Measurements from ENCODE around the gene IL10RA. TPM values are rescaled to one million over a fixed set of nuclear protein-coding genes. Genes with fewer than 3 reads are reported as not detected.

Gene IL10RA
- total and polyA plus RNA-seq, 9 of the 15 experiments (the other 6 are each of a cell fraction or from before 2014, with no cell fraction given), result 0.17 to 17.3 (median 2.9) TPM

GRCh38 chr11:117985953-117986887 is at the start of gene IL10RA (continued):
- no peak for TF ChIP-seq ZNF644 (tag; IDR thresholded peaks at IDR 0.05; ENCODE audit: low read depth)
- no peak for TF ChIP-seq EWSR1 (IDR thresholded peaks at IDR 0.05; ENCODE audit: borderline replicate concordance, low read depth, partially characterized antibody)
- peak; percentile 62 for TF ChIP-seq PHF20 (IDR thresholded peaks at IDR 0.05; ENCODE audit: partially characterized antibody)
- no peak for TF ChIP-seq ZNF140 (CRISPR knock-in tag; IDR thresholded peaks at IDR 0.05)
- TF ChIP-seq IRF9 (tag; IDR thresholded peaks at IDR 0.05), result no peak
- TF ChIP-seq CBX3 (IDR thresholded peaks at IDR 0.05; ENCODE audit: borderline replicate concordance in 1 of 2, low read length in 2 of 2), result no peak
- TF ChIP-seq BRF1 (IDR thresholded peaks at IDR 0.05; ENCODE audit: borderline replicate concordance, extremely low read depth, insufficient read length), result no peak
- no peak for TF ChIP-seq AFF1 (IDR thresholded peaks at IDR 0.05; ENCODE audit: low read depth in 1 of 2, partially characterized antibody in 2 of 2)
- TF ChIP-seq RBM25 (IDR thresholded peaks at IDR 0.05; ENCODE audit: low read depth, low read length, severe bottlenecking), result peak; percentile 86
- no peak for TF ChIP-seq ZNF354B (CRISPR knock-in tag; IDR thresholded peaks at IDR 0.05)
- peak; percentile 40 for TF ChIP-seq FOSL1 (tag; conservative IDR thresholded peaks at IDR 0.05)
- peak; percentile 9; the same call in 1 of the 2 replicates for TF ChIP-seq SIN3B (IDR thresholded peaks at IDR 0.05; ENCODE audit: low read depth)
- no peak for TF ChIP-seq WHSC1 (IDR thresholded peaks at IDR 0.05; ENCODE audit: low read length)
- no peak for TF ChIP-seq MBD1 (CRISPR knock-in tag; IDR thresholded peaks at IDR 0.05)
- TF ChIP-seq PHTF2 (CRISPR knock-in tag; IDR thresholded peaks at IDR 0.05), result no peak
- TF ChIP-seq POLR2B (IDR thresholded peaks at IDR 0.05; ENCODE audit: low read depth, partially characterized antibody), result peak; percentile 80
- TF ChIP-seq SRF (CRISPR knock-in tag; IDR thresholded peaks at IDR 0.05), result 0 out of 4 replicates have a peak, but pooled peaks of 1 of the 2 experiments have one; percentile 15
- no peak for TF ChIP-seq ZKSCAN8 (CRISPR knock-in tag; IDR thresholded peaks at IDR 0.05)
- no peak for TF ChIP-seq GABPA (tag; conservative IDR thresholded peaks at IDR 0.05; ENCODE audit: low read depth)
